NB4 (cell line): ENCODE measurements around the gene GBA3.

Source experiments
- POLR2A ChIP-seq: IDR thresholded peaks from 2 replicates; pipeline ENCODE4 v1.6.1; 2011; ENCODE audit warnings: mild to moderate bottlenecking; ENCODE audit not compliant: insufficient read length; ENCODE audit errors: extremely low read depth
- TF ChIP-seq, protein P1 (sequence below): IDR thresholded peaks from 2 replicates; pipeline ENCODE4 v1.6.1; 2011; ENCODE audit warnings: low read depth, low read length

DNA sequence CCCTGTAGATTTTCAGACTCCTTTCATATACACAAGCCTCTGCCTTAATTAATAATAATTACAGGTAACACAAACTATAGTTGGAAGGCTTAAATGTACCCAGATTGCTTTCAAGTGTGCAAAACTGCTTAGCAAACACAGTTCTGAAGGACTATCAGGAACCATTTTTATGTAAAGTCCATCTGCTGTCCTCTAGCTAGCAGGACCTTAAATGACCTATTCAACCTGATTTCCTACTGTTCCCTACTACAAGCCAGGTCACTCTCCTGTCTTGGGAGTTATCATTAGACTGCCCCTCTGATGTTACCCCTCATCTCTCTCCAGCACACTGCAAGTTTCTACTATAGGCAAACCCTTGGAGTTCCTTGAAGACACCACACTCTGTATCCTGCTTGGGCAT is 157.3 kb downstream of the GBA3 start:
- TF ChIP-seq, protein P1, sequence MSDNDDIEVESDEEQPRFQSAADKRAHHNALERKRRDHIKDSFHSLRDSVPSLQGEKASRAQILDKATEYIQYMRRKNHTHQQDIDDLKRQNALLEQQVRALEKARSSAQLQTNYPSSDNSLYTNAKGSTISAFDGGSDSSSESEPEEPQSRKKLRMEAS = no peak
- no peak for TF ChIP-seq POLR2A
